Loucy (cell line): Measurements from ENCODE around the gene PAQR6.

Experiments
- H2AFZ ChIP-seq: fragments of 200-600 bp; sonication (generic); 2 replicates; pipeline ENCODE4 v1.6.0; 2016; ENCODE audit warnings: antibody characterized with exemption, mild to moderate bottlenecking, low read length, moderate library complexity
- H3F3A ChIP-seq: fragments of 200-600 bp; 2 replicates; pipeline ENCODE4 v1.6.0; 2016; ENCODE audit warnings: antibody characterized with exemption, low read depth, mild to moderate bottlenecking
- H3K27me3 ChIP-seq: fragments of 200-600 bp; sonication (generic); 2 replicates; pipeline ENCODE4 v1.6.1; 2014; ENCODE audit warnings: low read length, mild to moderate bottlenecking; ENCODE audit not compliant: insufficient read depth, poor library complexity, severe bottlenecking
- H3K36me3 ChIP-seq: fragments of 200-600 bp; sonication (generic); 2 replicates; pipeline ENCODE4 v1.6.1; 2016; ENCODE audit warnings: low read length; ENCODE audit not compliant: insufficient read depth
- H3K4me1 ChIP-seq: fragments of 200-600 bp; sonication (generic); 2 replicates; pipeline ENCODE4 v1.5.1; 2014; ENCODE audit warnings: low read length, mild to moderate bottlenecking; ENCODE audit not compliant: insufficient read depth, poor library complexity, severe bottlenecking
- H3K4me2 ChIP-seq: fragments of 200-600 bp; sonication (generic); 2 replicates; pipeline ENCODE4 v1.6.0; 2014; ENCODE audit warnings: antibody characterized with exemption, low read length, low read depth, mild to moderate bottlenecking; ENCODE audit not compliant: poor library complexity, severe bottlenecking
- H3K4me3 ChIP-seq: fragments of 200-600 bp; sonication (generic); 2 replicates; pipeline ENCODE4 v1.5.1; 2014; ENCODE audit warnings: low read length, mild to moderate bottlenecking, mixed read lengths; ENCODE audit not compliant: poor library complexity, severe bottlenecking
- H3K79me2 ChIP-seq: fragments of 200-600 bp; sonication (generic); 2 replicates; pipeline ENCODE4 v1.6.1; 2014; ENCODE audit warnings: low read length; ENCODE audit not compliant: insufficient read depth
- H3K9ac ChIP-seq: fragments of 200-600 bp; sonication (generic); 2 replicates; pipeline ENCODE4 v1.6.0; 2014; ENCODE audit warnings: mild to moderate bottlenecking, low read depth, low read length, moderate library complexity; ENCODE audit not compliant: poor library complexity, severe bottlenecking
- H3K9me2 ChIP-seq: fragments of 200-600 bp; sonication (generic); replicated peaks from 2 replicates; pipeline ENCODE4 v1.6.1; 2016; ENCODE audit warnings: low read depth, low read length, mixed read lengths
- H3K9me3 ChIP-seq: fragments of 200-600 bp; sonication (generic); 2 replicates; pipeline ENCODE4 v1.6.1; 2014; ENCODE audit warnings: mild to moderate bottlenecking, antibody characterized with exemption, low read length, low read depth; ENCODE audit not compliant: insufficient read depth
- H4K20me1 ChIP-seq: fragments of 200-600 bp; sonication (generic); 2 replicates; pipeline ENCODE4 v1.6.0; 2014; ENCODE audit warnings: antibody characterized with exemption, low read length, mild to moderate bottlenecking; ENCODE audit not compliant: insufficient read depth, poor library complexity, severe bottlenecking
- CTCF ChIP-seq: fragments of 200-600 bp; sonication (generic); conservative IDR thresholded peaks from 2 replicates; pipeline ENCODE4 v1.5.1; 2014; ENCODE audit warnings: mild to moderate bottlenecking, antibody characterized with exemption, low read length
- EZH2phosphoT487 ChIP-seq: fragments of 200-600 bp; IDR thresholded peaks from 2 replicates; pipeline ENCODE4 v1.6.1; 2018; ENCODE audit warnings: antibody characterized with exemption, mild to moderate bottlenecking, moderate library complexity, borderline replicate concordance

PAQR6 gene

DNA sequence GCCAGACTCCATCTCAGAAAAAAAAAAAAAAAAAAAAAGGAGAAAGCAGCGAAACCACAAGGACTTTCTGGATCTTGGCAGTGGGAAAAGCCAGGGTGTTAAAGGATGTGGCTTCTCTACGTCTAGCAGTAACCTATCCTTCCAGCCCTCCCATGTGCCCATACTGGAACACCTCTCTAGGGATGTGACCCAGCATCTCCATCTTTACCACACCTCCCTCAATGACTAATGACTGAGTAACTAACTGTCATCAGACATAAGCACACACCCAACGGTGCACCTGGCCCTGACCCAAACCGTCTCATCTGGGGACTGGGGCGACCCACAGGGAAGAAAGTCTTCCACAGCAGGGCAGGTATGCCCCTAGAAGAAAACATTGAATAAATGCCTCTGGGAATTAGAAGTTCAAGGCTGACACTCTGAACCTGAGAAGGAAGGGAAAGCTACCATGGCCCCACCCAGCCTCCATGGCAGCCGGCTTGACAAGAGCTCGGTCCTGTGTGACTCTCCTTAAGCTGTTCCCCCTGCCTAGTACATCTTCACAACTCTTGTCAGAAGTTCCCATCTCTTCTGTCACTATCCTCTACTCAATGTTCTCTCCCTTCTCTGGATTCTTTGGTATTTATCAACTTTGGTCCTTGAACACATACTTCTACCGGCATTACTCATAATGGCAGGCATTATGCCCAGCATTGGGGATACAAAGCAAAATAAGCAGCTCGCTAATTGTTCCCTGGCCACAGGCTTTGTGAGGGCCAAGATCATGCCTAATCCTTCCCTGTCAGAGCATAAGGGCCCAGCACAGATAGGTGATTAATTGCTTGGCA lies 14.8 kb upstream of the PAQR6 start:
- Histone ChIP-seq H2AFZ (no peak overlapping the region), H3K9me3 (no peaks in the 10 kb centered on the region), H3F3A (no peaks in the 10 kb centered on the region), H3K79me2 (no peaks in the 10 kb centered on the region), H3K36me3 (peaks cover 87% of the 10 kb centered on the region; the same call in 1 of the 2 replicates), H3K9ac (no peak overlapping the region), H3K4me1 (no peaks in the 10 kb centered on the region), H3K9me2 (no peaks in the 10 kb centered on the region), H3K4me3 (no peak overlapping the region), H3K27me3 (no peaks in the 10 kb centered on the region), H3K4me2 (no peak overlapping the region), H4K20me1 (no peaks in the 10 kb centered on the region)
- no peak for TF ChIP-seq CTCF
- no peak for TF ChIP-seq EZH2phosphoT487

DNA sequence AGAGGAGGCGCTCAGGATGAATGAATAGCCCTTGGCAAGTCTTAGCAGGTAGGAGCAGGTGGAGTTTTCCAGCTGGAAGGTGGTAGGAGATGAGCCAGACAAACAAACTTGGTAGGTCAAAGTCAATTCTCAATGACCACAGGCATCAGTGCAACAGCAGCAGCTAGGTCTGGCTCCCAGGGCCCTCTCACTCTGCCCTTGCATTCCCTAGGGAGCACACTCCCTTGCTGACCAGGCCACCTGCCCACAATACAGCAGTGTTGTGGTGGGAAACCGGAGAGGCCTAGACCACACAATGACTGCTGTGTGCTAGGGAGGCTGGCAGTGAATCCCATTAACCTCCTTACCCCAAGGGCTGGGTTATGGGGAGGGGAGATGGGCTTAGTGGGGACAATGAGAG lies 13.0 kb upstream of the PAQR6 start:
- no peaks in the 10 kb centered on the region for H3K9me2 ChIP-seq
- H3F3A ChIP-seq: no peaks in the 10 kb centered on the region
- H4K20me1 ChIP-seq: no peaks in the 10 kb centered on the region
- H3K27me3 ChIP-seq: no peaks in the 10 kb centered on the region
- no peaks in the 10 kb centered on the region for H3K79me2 ChIP-seq
- no peak overlapping the region for H3K4me3 ChIP-seq
- H3K4me1 ChIP-seq: peaks cover 3% of the 10 kb centered on the region
- no peaks in the 10 kb centered on the region for H3K9me3 ChIP-seq
- H3K36me3 ChIP-seq: peaks cover 86% of the 10 kb centered on the region; the same call in 1 of the 2 replicates
- TF ChIP-seq CTCF (no peak), EZH2phosphoT487 (no peak)
- no peak overlapping the region for H3K4me2 ChIP-seq
- H2AFZ ChIP-seq: no peak overlapping the region
- no peak overlapping the region for H3K9ac ChIP-seq

- TF ChIP-seq EZH2phosphoT487 (no peak), CTCF (peak; percentile 48)
- Histone ChIP-seq H3K36me3 (peaks cover 75% of the 10 kb centered on the region; the same call in 1 of the 2 replicates), H2AFZ (no peak overlapping the region), H3K9me3 (no peaks in the 10 kb centered on the region), H3K27me3 (no peaks in the 10 kb centered on the region), H3K9ac (no peak overlapping the region), H3K79me2 (no peaks in the 10 kb centered on the region), H3F3A (no peaks in the 10 kb centered on the region), H3K4me1 (peaks cover 3% of the 10 kb centered on the region), H4K20me1 (no peaks in the 10 kb centered on the region), H3K4me3 (no peak overlapping the region), H3K4me2 (no peak overlapping the region), H3K9me2 (no peaks in the 10 kb centered on the region)
Observed at GRCh38 chr1:156259805-156260204, 11.9 kb upstream of the PAQR6 start.
